ENCODE measurements around the gene NCF1. TPM values are rescaled to one million over a fixed set of nuclear protein-coding genes. Genes with fewer than 3 reads are reported as not detected.
"Not testable (repeated sequence)": the region's sequence is repeated elsewhere in the genome, so short reads cannot be mapped to it uniquely, and the experiment has no call there.

Gene NCF1
- total and polyA plus RNA-seq, 2 of the 8 experiments (the other 6 are each of a cell fraction or from before 2014, with no cell fraction given), result 0.47 to 0.73 TPM

DNA sequence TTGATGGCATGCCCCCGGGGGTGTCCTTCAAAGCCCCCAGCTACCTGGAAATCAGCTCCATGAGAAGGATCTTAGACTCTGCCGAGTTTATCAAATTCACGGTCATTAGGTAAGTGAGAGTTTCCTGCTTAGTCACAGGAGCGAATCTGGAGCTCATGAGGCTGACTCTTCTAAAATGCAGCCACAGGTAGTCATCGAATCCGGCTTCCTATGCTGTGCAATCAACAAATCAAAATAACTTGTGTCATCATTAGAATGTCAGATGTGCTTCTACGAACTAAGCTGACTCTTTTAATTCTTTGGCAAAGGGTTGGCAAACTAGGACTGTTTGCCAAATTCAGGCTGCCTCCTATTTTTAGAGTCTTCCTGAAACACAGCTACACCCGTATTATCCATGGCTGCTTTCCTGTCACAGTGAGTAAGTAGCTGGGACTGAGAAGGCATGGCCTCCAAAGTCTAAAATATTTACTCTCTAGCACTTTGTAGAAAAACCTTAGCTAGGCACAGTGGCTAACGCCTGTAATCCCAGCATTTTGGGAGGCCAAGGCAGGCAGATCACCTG is 19.8 kb upstream of the NCF1 start:
- H3K36me3 ChIP-seq (ENCODE audit: control insufficient read depth in 2 of 4, insufficient read depth in 4 of 4, low read length in 3 of 4); H2BK5ac ChIP-seq (ENCODE audit: low read depth, low read length); H2BK15ac ChIP-seq (ENCODE audit: low read length); H3K56ac ChIP-seq (replicated peaks; ENCODE audit: insufficient read length, low read depth, low read length); H3K4me1 ChIP-seq (replicated peaks in 1 of 4; ENCODE audit: control insufficient read depth in 3 of 4, insufficient read depth in 4 of 4, low read length in 3 of 4); H4K91ac ChIP-seq (replicated peaks; ENCODE audit: insufficient read length, low read length); H3K4ac ChIP-seq (replicated peaks; ENCODE audit: insufficient read length, low read depth, low read length); POLR2A ChIA-PET (ENCODE audit: partially characterized antibody); DNase-seq (ENCODE audit: low read depth in 1 of 2, low spot score in 2 of 2); H2AK5ac ChIP-seq (ENCODE audit: low read depth, low read length); H2BK12ac ChIP-seq (ENCODE audit: low read depth, low read length); H3K27me3 ChIP-seq (replicated peaks in 1 of 4; ENCODE audit: control insufficient read depth in 3 of 4, extremely low read depth in 1 of 4, insufficient read depth in 3 of 4, low read length in 3 of 4); H2AFZ ChIP-seq (ENCODE audit: low read length); H3K23me2 ChIP-seq (ENCODE audit: low read depth, low read length); H4K8ac ChIP-seq (ENCODE audit: extremely low read depth, insufficient read depth, low read length); H3K79me1 ChIP-seq (ENCODE audit: low read depth, low read length); H2BK20ac ChIP-seq (ENCODE audit: low read length); H3K9ac ChIP-seq (replicated peaks in 1 of 4; ENCODE audit: extremely low read depth in 1 of 4, low read depth in 3 of 4, low read length in 3 of 4); H4K20me1 ChIP-seq (replicated peaks in 1 of 2; ENCODE audit: control insufficient read depth in 1 of 2, insufficient read depth in 2 of 2, low read length in 2 of 2); H3K18ac ChIP-seq (ENCODE audit: extremely low read depth, low read length); FAIRE-seq; H3K9me3 ChIP-seq (ENCODE audit: insufficient read depth in 2 of 2, low read depth in 1 of 2, low read length in 1 of 2); H4K5ac ChIP-seq (ENCODE audit: insufficient read length, low read depth, low read length); H3K4me3 ChIP-seq (ENCODE audit: extremely low read depth in 1 of 4, insufficient read depth in 2 of 4, low read depth in 3 of 4, low read length in 4 of 4); H3K23ac ChIP-seq (ENCODE audit: insufficient read length); H2BK120ac ChIP-seq (replicated peaks; ENCODE audit: low read depth, low read length); H3K4me2 ChIP-seq (ENCODE audit: insufficient read depth in 1 of 2, low read depth in 2 of 2, low read length in 2 of 2); H3K14ac ChIP-seq (ENCODE audit: insufficient read length); H3K79me2 ChIP-seq (ENCODE audit: control insufficient read depth in 1 of 2, insufficient read depth in 2 of 2, low read length in 2 of 2); H3K27ac ChIP-seq (ENCODE audit: low read depth, low read length); CTCF ChIA-PET (ENCODE audit: partially characterized antibody): not testable (repeated sequence)
- WGBS, 2 experiments (ENCODE audit: extremely low coverage in 1 of 2, insufficient coverage in 1 of 2, insufficient read length in 1 of 2, insufficient replicate concordance in 2 of 2, low coverage in 1 of 2, low lambda C conversion rate in 2 of 2, missing lambda C conversion rate in 1 of 2), result no CpG with 5 or more reads among the region's 9 CpGs

DNA sequence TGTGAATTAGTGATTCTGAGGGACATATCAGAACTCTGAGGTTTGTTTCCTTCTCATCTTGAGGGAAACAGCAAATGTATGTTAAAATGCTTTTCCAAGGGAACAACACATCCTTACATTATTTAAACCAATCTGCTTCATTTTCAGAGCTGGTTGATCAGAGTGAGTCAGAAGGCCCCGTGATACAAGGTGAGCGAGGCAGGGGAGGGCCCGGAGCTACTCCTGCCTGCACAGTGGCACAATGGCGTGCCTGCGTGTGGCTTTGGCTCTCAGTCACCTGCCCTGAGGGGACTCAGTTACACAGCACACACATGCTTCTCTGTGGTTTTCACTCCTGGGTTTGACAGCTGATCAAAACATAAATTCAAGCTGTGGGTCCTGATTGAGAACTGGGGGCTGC is 17.1 kb upstream of the NCF1 start:
- H2BK5ac ChIP-seq (ENCODE audit: low read depth, low read length); H2AFZ ChIP-seq (ENCODE audit: low read length); H3K23ac ChIP-seq (ENCODE audit: insufficient read length); H3K4ac ChIP-seq (replicated peaks; ENCODE audit: insufficient read length, low read depth, low read length); H3K27me3 ChIP-seq (replicated peaks in 1 of 4; ENCODE audit: control insufficient read depth in 3 of 4, extremely low read depth in 1 of 4, insufficient read depth in 3 of 4, low read length in 3 of 4); H3K36me3 ChIP-seq (ENCODE audit: control insufficient read depth in 2 of 4, insufficient read depth in 4 of 4, low read length in 3 of 4); H3K27ac ChIP-seq (ENCODE audit: low read depth, low read length); H3K79me2 ChIP-seq (ENCODE audit: control insufficient read depth in 1 of 2, insufficient read depth in 2 of 2, low read length in 2 of 2); CTCF ChIA-PET (ENCODE audit: partially characterized antibody); H2BK120ac ChIP-seq (replicated peaks; ENCODE audit: low read depth, low read length); H4K91ac ChIP-seq (replicated peaks; ENCODE audit: insufficient read length, low read length); H3K9ac ChIP-seq (replicated peaks in 1 of 4; ENCODE audit: extremely low read depth in 1 of 4, low read depth in 3 of 4, low read length in 3 of 4); H3K56ac ChIP-seq (replicated peaks; ENCODE audit: insufficient read length, low read depth, low read length); H3K23me2 ChIP-seq (ENCODE audit: low read depth, low read length); H3K4me1 ChIP-seq (replicated peaks in 1 of 4; ENCODE audit: control insufficient read depth in 3 of 4, insufficient read depth in 4 of 4, low read length in 3 of 4); H3K9me3 ChIP-seq (ENCODE audit: insufficient read depth in 2 of 2, low read depth in 1 of 2, low read length in 1 of 2); H4K8ac ChIP-seq (ENCODE audit: extremely low read depth, insufficient read depth, low read length); H4K5ac ChIP-seq (ENCODE audit: insufficient read length, low read depth, low read length); FAIRE-seq; POLR2A ChIA-PET (ENCODE audit: partially characterized antibody); H2BK12ac ChIP-seq (ENCODE audit: low read depth, low read length); H4K20me1 ChIP-seq (replicated peaks in 1 of 2; ENCODE audit: control insufficient read depth in 1 of 2, insufficient read depth in 2 of 2, low read length in 2 of 2); H3K4me3 ChIP-seq (ENCODE audit: extremely low read depth in 1 of 4, insufficient read depth in 2 of 4, low read depth in 3 of 4, low read length in 4 of 4); H3K18ac ChIP-seq (ENCODE audit: extremely low read depth, low read length); H2BK20ac ChIP-seq (ENCODE audit: low read length); H2AK5ac ChIP-seq (ENCODE audit: low read depth, low read length); H2BK15ac ChIP-seq (ENCODE audit: low read length); H3K4me2 ChIP-seq (ENCODE audit: insufficient read depth in 1 of 2, low read depth in 2 of 2, low read length in 2 of 2); DNase-seq (ENCODE audit: low read depth in 1 of 2, low spot score in 2 of 2); H3K79me1 ChIP-seq (ENCODE audit: low read depth, low read length); H3K14ac ChIP-seq (ENCODE audit: insufficient read length): not testable (repeated sequence)
- WGBS, 2 experiments (ENCODE audit: extremely low coverage in 1 of 2, insufficient coverage in 1 of 2, insufficient read length in 1 of 2, insufficient replicate concordance in 2 of 2, low coverage in 1 of 2, low lambda C conversion rate in 2 of 2, missing lambda C conversion rate in 1 of 2), result no CpG with 5 or more reads among the region's 5 CpGs
